Inflammatory macrophage treated with lipopolysaccharide for 1 hour (primary cell): ENCODE data around the gene HNRNPA3.
A peak's percentile ranks its signal among the peaks of the same experiment; 100 is the strongest.
"Not testable (repeated sequence)": the region's sequence is repeated elsewhere in the genome, so short reads cannot be mapped to it uniquely, and the experiment has no call there.

Experiments
- DNase-seq, 2 donors: peaks; one replicate each; pipeline ENCODE4 v3.0.0-alpha.2; 2020 to 2022

HNRNPA3 gene

DNA sequence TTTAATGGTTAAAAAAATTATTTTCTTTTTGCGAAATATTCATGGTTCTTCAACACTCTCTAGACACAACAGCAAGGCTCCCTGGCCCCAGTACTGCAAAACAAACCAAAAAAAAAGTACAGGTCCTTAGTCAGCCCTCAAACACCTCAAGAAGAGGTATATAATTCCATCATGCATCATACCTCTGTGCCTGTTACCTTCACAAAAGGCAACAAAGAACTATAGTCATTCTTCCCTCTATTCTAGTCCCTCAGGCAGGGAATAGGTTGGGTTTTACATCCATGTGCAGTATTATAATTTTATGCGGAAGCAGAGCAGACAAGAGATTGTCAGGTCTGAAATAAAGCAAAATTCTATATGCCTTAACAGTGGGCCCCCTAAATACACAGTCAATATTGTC is 43.4 kb downstream of the HNRNPA3 start:
- DNase-seq = no peak

GRCh38 chr2:177256695-177257094 is 44.1 kb downstream of the HNRNPA3 start:
- DNase-seq = no peak

DNA sequence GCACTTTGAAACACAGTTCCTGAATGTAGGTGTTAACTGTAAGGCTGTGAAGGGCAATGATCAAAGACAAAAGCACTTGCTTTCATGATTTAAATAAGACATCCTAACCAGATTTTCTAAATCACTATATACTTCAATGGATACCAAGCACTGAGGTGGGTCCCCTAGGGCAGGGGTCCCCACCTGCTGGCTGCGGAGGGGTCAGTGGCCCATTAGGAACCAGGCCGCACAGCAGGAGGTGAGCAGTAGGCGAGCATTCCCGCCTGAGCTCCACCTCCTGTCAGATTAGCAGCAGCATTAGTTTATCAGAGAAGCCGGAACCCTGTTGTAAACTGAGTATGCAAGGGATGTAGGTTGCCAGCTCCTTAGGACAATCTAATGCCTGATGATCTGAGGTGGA is 44.9 kb downstream of the HNRNPA3 start:
- DNase-seq = no peak

- no peak for DNase-seq
These were observed 45.5 kb downstream of the HNRNPA3 start for GRCh38 chr2:177258059-177258458.

- no peak for DNase-seq
These were observed 47.8 kb downstream of the HNRNPA3 start for GRCh38 chr2:177260379-177260778.

DNA sequence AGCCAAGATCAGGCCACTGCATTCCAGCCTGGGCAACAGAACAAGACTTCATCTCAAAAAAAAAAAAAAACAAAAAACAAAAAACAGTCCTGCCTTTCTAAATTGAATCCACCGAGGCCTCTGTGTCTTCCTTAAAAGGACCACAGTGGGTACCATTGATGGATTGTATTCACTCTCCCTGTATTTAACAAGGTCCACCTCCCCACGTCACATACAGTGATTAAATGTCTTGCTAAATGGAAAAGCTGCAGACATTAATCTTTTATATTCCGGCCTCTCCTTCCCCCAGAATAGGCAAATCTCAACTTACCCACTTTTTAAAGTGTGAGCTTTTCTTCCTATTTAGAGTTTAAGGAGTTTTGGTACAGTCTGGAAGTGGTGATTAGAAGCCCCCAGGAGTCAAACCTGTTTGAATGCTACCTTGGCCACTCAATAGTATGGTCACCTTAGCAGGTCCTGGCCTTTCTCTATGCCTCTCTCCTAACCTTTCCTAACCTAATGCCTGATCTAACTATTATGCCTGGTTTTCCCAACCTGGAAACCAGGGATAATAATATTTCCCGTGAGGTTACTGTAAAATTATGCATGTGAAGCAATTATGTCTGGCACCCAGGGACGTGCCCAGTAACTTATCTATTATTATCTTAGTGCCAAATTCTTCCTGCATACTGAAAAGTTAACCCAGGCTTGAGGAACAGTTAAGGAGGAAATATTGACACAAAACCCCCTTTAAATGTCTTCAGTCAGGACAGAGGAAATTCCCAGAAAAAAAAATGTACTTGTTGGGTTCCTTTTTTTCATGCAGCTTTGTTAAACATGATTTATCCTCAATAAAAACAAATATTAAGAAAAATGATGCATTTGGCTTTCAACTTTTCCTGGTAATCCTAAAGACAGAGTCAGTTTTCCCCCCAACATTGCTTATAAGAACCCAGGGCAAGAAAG is 48.8 kb downstream of the HNRNPA3 start:
- DNase-seq = peak; percentile 63 to 70

DNA sequence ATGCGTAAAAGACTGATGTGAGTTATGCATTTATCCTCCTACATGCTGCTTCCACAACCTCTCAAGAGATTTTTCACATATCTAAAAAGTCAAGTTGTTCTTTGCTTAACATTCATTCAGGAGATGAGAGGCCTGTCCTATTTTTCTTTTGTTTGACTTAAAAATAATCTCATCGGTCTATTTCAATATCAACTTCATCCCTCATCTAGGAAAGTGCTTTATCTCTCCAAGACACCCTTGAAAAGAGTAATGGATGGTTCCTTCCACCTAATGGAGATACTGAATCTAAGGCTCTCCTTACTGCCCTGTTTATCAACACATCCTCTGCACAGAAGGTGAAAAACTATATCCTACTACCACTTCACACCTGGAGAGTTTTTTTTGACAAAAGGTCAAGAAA is 49.5 kb downstream of the HNRNPA3 start:
- DNase-seq = peak in 1 of 2 donors; percentile 26

- no peak for DNase-seq
These were observed 50.4 kb downstream of the HNRNPA3 start for GRCh38 chr2:177262958-177263450.

DNA sequence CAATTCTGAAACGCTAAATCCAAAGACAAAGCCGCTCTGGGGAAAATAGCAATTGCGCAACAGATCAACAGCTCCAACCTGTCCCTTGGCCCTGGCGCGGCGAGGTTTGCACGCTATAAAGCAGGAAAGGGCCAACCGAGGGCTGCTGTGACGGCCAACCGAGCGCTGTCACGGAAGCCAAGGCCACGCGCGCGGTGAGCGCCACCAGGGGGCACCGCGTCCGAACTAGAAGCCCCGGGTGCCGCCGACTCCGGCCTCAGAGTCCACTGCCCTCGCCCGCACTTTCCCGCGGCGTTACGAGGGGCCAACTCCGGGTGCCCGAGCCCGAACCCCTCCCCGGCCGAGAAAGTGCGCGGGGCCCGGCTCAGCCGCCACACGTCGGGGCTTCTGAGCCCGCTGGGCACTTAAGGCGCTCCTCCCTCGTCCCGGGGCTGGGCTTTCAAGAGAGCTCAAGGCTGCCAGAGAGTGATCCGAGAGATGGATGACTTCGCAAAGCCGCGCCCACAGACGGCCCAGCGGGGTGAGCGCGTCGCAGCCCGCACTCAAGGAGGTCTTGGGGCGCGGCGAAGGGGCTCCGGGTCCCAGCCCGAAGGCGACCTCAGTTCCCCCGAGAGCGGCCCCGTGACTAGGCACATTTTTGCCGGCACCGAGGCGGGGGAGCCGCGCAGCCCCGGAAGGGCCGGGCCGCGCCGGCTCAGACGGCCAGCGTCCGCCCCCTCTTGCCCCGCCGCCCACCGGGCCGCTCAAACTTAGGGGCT is 51.0 kb downstream of the HNRNPA3 start:
- peak; percentile 96 to 99 for DNase-seq

DNA sequence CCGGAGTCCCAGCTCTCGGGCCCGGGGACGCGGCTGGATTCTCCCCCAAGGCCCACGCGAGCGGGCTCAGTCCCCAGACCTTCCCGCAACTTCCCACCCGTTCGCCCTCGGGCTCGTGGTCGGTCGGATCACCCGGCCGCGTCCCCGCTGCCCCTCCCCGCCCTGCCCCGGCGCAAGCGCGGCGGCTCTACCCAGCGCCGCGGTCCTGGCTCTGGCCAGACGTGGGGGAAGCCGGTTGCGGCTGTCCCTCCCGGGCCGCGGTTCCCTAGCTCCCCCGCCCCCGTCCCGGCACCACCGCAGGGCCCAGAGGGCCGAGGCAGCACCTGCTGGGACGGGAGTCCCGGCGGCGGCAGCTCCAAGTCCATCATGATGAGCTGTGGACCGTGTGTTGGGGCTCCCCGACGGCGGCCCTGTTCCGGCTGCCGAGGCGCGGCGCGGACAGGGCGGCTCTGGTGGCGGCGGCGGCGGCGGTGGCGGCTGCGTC is 51.7 kb downstream of the HNRNPA3 start:
- no peak for DNase-seq

- peak; percentile 97 for DNase-seq
These were observed 52.3 kb downstream of the HNRNPA3 start, which contains the start of gene NFE2L2 for GRCh38 chr2:177264693-177265587. Gene NFE2L2 (minus strand): TSS chr2:177264727. CDS start chr2:177264576, 151 bp downstream.

GRCh38 chr2:177265824-177266817 is 53.5 kb downstream of the HNRNPA3 start:
- DNase-seq = peak in 1 of 2 donors; percentile 48

DNA sequence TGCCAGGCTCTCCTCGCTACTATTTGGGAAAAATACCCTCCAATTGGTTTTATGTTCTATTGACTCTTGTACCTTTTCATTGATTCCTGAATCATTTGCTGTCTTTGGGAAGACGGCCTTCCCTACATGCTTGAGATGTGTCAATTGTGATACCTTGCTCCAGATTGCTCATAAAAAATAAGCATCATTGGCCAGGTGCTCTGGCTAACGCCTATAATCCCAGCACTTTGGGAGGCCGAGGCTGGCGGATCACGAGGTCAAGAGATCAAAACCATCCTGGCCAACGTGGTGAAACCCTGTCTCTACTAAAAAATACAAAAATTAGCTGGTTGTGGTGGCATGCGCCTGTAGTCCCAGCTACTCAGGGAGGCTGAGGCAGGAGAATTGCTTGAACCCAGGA is 54.4 kb downstream of the HNRNPA3 start:
- not testable (repeated sequence) for DNase-seq

- DNase-seq = peak; percentile 38 to 41
These were observed 55.7 kb downstream of the HNRNPA3 start for GRCh38 chr2:177268187-177268871.

GRCh38 chr2:177268901-177269300 is 56.3 kb downstream of the HNRNPA3 start:
- no peak for DNase-seq

DNA sequence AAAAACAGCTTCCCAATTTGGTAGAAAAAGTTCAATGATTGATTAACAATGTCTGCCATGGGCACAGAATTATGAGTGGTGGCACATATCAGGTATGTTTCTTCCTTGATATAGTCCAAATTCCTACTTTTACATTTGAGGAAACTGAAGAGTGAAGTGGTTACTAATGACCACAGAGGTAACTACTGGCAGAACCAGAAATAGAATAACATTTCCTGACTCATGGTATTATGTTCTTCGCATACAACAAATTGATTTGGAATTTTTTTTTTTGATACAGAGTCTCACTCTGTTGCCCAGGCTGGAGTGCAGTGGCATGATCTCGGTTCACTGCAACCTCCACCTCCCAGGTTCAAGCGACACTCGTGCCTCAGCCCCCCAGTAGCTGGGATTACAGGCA is 57.9 kb downstream of the HNRNPA3 start:
- DNase-seq = no peak

DNA sequence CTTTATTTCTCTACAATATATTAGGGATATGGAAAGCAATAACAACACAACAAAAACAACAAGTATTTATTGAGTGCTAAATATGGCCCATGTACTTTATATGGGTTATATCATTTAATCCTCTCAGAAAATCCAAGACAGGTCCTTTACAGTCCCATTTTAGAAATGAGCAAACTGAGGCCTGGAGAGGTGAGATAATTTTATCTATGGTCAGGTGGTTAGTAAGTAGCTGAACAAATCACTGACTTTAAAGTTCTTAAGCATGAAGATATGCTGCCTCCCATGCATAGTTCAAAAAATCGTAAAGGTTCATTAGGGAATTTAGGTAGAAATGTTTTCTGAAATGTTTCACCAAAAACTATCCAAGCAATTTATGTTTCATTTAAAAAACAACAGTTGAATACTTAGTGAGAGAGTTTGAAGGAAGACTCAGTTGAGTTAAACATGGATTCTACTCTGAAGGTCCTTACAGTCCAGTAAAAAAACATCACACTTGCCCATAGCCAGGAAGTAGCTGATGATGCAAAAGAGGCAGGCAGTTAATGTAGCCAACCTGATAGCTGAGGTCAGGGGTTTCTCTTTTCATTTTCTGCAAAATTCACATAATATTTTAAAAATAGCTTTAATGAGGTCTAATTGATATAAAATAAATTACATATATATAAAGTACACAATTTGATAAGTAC is 59.5 kb downstream of the HNRNPA3 start:
- no peak for DNase-seq

GRCh38 chr2:177272765-177273164 is 60.2 kb downstream of the HNRNPA3 start:
- no peak for DNase-seq

GRCh38 chr2:177273408-177273807 is 60.8 kb downstream of the HNRNPA3 start:
- DNase-seq = no peak
